LNCaP clone FGC (cell line): ENCODE results near the gene MACROD2.

Source experiments
- DNase-seq: peaks from one replicate; pipeline ENCODE4 v3.0.0-alpha.2; 2011; ENCODE audit warnings: low read depth
- H3K4me3 ChIP-seq: 2 replicates; pipeline ENCODE4 v1.5.1; 2011; ENCODE audit warnings: mild to moderate bottlenecking, low read depth, low read length, control low read depth
- TF ChIP-seq, protein P1 (sequence below): IDR thresholded peaks from 2 replicates; pipeline ENCODE4 v1.5.1; 2012; ENCODE audit warnings: mild to moderate bottlenecking; ENCODE audit not compliant: control insufficient read depth, insufficient read depth; ENCODE audit errors: extremely low read depth

Gene MACROD2

DNA sequence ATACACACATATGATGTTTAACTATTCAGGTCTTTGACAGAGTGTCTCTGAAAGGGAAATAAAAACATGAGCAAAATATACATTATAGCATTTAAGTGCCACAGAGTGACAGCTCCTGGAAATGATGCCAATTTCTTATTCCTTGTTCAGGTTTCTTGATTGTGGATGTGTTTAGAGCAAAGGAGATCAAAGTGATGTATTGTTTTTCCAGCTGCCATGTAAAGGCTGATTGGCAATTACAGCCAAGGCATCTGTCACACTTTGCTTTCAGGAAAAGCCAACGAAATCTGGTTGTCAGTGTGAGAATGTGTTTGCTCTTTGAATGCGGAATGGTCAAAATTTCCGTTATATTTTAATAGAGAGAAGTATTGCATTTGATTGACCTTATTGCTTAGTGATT, 689.9 kb downstream of the MACROD2 start:
- no peak overlapping the region for H3K4me3 ChIP-seq
- DNase-seq = no peak
- TF ChIP-seq, protein P1, sequence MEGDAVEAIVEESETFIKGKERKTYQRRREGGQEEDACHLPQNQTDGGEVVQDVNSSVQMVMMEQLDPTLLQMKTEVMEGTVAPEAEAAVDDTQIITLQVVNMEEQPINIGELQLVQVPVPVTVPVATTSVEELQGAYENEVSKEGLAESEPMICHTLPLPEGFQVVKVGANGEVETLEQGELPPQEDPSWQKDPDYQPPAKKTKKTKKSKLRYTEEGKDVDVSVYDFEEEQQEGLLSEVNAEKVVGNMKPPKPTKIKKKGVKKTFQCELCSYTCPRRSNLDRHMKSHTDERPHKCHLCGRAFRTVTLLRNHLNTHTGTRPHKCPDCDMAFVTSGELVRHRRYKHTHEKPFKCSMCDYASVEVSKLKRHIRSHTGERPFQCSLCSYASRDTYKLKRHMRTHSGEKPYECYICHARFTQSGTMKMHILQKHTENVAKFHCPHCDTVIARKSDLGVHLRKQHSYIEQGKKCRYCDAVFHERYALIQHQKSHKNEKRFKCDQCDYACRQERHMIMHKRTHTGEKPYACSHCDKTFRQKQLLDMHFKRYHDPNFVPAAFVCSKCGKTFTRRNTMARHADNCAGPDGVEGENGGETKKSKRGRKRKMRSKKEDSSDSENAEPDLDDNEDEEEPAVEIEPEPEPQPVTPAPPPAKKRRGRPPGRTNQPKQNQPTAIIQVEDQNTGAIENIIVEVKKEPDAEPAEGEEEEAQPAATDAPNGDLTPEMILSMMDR = no peak

DNA sequence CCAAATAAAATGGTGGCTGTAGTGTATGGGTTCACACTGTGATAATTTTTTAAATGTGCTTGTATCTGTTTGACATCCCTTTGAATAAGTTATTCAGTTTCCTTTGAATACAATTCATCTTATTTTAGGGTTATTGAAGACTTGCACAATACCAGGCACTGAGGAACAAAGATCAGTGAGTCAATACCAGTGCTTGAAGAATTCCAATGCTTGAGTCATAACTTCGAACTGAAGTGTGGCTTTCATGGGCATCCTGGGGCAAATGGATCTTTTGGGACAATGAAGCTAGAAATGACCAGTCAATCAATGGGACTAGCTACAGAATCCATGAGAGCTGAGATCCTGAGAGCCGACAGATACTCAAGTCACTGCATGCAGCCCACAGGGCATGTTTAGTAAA, 692.0 kb downstream of the MACROD2 start:
- TF ChIP-seq, protein P1 = no peak
- no peak for DNase-seq

DNA sequence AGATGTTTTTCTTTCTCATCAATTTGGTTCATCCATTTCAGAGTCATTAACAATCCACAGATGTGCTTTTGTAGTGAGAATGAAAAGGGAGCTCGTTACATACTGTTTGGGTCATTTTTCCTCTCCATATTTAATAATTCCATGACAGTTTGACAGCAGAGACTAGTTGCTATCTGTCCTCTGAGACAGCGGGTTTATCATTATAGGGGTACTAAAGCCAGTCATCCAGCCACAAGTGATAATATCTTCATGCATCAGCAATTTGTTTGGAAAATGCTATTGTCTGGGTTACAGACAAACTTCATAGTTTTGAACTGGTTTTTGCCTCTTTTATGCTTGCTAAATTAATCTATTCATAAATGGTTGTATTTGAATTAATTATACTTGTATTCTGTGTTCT, 692.7 kb downstream of the MACROD2 start:
- H3K4me3 ChIP-seq = no peak overlapping the region
- DNase-seq = no peak
- TF ChIP-seq, protein P1 = no peak

More for the DNA sequence above, 692.0 kb downstream of the MACROD2 start:
- H3K4me3 ChIP-seq = no peak overlapping the region

DNA sequence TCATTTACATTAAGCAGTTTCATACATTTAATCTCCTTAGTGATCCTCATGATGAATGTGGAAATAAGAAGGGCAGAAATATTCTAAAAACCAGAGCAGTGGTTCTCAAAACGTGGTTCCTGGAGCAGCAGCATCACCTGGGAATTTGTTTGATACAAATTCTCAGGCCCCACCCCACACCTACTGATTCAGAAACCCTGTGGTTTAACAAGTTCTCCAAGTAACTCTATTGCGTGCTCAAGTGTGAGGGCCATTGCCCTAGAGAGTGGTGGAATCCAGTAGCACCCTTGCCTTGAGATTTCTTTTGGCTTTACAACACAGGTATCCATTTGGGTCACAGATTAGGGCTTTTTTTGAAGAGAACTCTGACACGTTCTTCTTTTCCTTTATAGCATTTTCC, 696.7 kb downstream of the MACROD2 start:
- DNase-seq = no peak
- H3K4me3 ChIP-seq = no peak overlapping the region
- TF ChIP-seq, protein P1 = no peak

DNA sequence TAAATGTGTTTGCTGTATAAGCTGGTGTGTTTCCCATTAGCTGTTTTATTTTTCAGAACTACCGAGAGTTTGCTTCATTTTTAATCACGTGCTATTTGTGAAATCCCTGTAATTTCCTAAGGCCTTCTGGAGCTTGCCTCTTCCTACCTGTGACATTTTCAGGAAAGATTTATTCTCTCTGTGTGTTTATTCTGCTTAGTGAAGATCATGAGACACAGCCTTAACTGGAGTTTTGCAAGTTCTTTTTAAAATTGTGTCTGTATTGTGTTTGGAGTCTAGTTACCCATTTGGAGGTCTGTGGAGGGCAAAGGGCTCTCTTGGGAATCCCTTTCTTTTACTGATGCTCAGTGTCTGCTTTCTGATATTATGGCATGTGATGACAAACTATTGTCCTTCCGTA, 701.2 kb downstream of the MACROD2 start:
- H3K4me3 ChIP-seq = no peak overlapping the region
- TF ChIP-seq, protein P1 = no peak
- no peak for DNase-seq

DNA sequence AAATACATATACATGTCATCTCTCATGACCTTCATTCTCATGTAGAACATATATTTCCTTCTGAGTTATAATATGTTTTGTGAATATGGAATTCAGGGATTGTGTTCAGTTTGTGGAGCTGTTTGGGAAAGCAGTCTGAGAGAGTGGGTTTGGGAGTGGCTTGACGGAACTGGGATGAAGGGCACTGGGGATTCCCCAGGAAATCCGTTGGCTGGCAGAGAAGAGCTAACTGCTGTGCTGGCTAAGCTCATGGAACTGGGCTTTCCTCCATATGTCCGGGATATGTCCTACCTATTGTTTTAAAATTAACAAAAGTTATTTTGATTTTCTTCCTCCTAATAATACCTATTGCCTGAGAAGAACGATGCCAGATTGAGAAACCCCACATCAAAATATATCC, 701.6 kb downstream of the MACROD2 start:
- no peak overlapping the region for H3K4me3 ChIP-seq
- TF ChIP-seq, protein P1 = no peak
- DNase-seq = no peak

DNA sequence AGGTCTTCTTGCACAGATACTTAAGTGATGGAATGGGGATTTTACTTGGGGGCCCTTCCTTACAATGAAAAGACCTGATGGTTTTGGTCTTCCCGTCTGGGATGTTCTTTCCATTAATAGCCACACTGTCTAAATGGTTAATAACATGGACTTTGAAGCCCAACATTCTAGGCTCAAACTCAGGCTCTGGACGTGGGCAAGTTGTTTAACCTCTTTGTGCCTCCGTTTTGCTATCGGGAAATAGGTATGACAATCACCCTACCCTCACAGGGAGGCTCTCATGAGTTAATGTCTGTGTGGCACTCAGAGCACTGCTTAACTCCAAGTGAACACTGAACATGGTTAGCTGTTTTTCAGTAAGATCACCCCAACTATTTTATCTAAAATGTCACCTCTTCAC, 702.8 kb downstream of the MACROD2 start:
- no peak overlapping the region for H3K4me3 ChIP-seq
- no peak for DNase-seq
- TF ChIP-seq, protein P1 = no peak
